H9 (cell line): Measurements from ENCODE around the gene STXBP5L. TPM values are rescaled to one million over a fixed set of nuclear protein-coding genes. Genes with fewer than 3 reads are reported as not detected.

Source experiments
- DNase-seq: peaks from one replicate; pipeline ENCODE4 v3.0.0-alpha.2; 2017
- H2AFZ ChIP-seq: one replicate; pipeline ENCODE4 v1.6.1; 2013; ENCODE audit warnings: mild to moderate bottlenecking, low read length, control low read depth, moderate library complexity
- H2AK5ac ChIP-seq: 2 replicates; pipeline ENCODE4 v1.6.1; 2013; ENCODE audit warnings: low read length, control low read depth, mixed read lengths; ENCODE audit not compliant: insufficient read length
- H2BK120ac ChIP-seq: one replicate; pipeline ENCODE4 v1.6.1; 2013; ENCODE audit warnings: low read depth, mild to moderate bottlenecking, low read length, control low read depth, inconsistent platforms; ENCODE audit not compliant: poor library complexity, severe bottlenecking
- H2BK12ac ChIP-seq: 2 replicates; pipeline ENCODE4 v1.6.1; 2013; ENCODE audit warnings: low read length, control low read depth, mixed read lengths, low read depth; ENCODE audit not compliant: insufficient read length
- H2BK15ac ChIP-seq: 2 replicates; pipeline ENCODE4 v1.6.1; 2013; ENCODE audit warnings: low read depth, low read length, control low read depth
- H2BK20ac ChIP-seq: one replicate; pipeline ENCODE4 v1.6.1; 2013; ENCODE audit warnings: low read depth, mild to moderate bottlenecking, low read length, control low read depth, inconsistent platforms; ENCODE audit not compliant: poor library complexity, severe bottlenecking
- H2BK5ac ChIP-seq: 2 replicates; pipeline ENCODE4 v1.6.1; 2013; ENCODE audit warnings: low read length, control low read depth, mixed read lengths; ENCODE audit not compliant: insufficient read length
- H3K14ac ChIP-seq: 2 replicates; pipeline ENCODE4 v1.6.1; 2013; ENCODE audit warnings: low read length, control low read depth; ENCODE audit not compliant: insufficient read depth
- H3K18ac ChIP-seq: 2 replicates; pipeline ENCODE4 v1.6.1; 2013; ENCODE audit warnings: low read depth, mild to moderate bottlenecking, mixed read lengths, low read length, control low read depth; ENCODE audit not compliant: insufficient read length
- H3K23ac ChIP-seq: 2 replicates; pipeline ENCODE4 v1.6.1; 2013; ENCODE audit warnings: low read length, control low read depth, mixed read lengths, low read depth; ENCODE audit not compliant: insufficient read length
- H3K23me2 ChIP-seq: 2 replicates; pipeline ENCODE4 v1.6.1; 2013; ENCODE audit warnings: low read depth, mild to moderate bottlenecking, mixed read lengths, low read length, control low read depth; ENCODE audit not compliant: insufficient read length, poor library complexity, severe bottlenecking
- H3K27ac ChIP-seq: 2 replicates; pipeline ENCODE4 v1.5.1; 2013; ENCODE audit warnings: low read length, control low read depth, mixed read lengths, low read depth; ENCODE audit not compliant: insufficient read length
- H3K27me3 ChIP-seq: 2 replicates; pipeline ENCODE4 v1.6.1; 2013; ENCODE audit warnings: low read length, control low read depth, inconsistent platforms; ENCODE audit not compliant: insufficient read depth
- H3K4ac ChIP-seq: 2 replicates; pipeline ENCODE4 v1.6.1; 2013; ENCODE audit warnings: low read depth, mild to moderate bottlenecking, control low read depth, inconsistent platforms, low read length, moderate library complexity
- H3K4me1 ChIP-seq: 2 replicates; pipeline ENCODE4 v1.6.1; 2013; ENCODE audit warnings: low read length, control low read depth, inconsistent platforms; ENCODE audit not compliant: insufficient read depth
- H3K4me2 ChIP-seq: 2 replicates; pipeline ENCODE4 v1.6.1; 2013; ENCODE audit warnings: low read length, control low read depth, mixed read lengths; ENCODE audit not compliant: insufficient read length, insufficient read depth
- H3K56ac ChIP-seq: 2 replicates; pipeline ENCODE4 v1.6.1; 2013; ENCODE audit warnings: low read depth, mild to moderate bottlenecking, mixed read lengths, low read length, control low read depth; ENCODE audit not compliant: insufficient read length
- H3K79me1 ChIP-seq: 2 replicates; pipeline ENCODE4 v1.6.1; 2013; ENCODE audit warnings: low read depth, mild to moderate bottlenecking, moderate library complexity, low read length, control low read depth, inconsistent platforms; ENCODE audit not compliant: insufficient read depth, poor library complexity, severe bottlenecking
- H3K79me2 ChIP-seq: 2 replicates; pipeline ENCODE4 v1.6.1; 2013; ENCODE audit warnings: low read length, control low read depth, inconsistent platforms; ENCODE audit not compliant: insufficient read depth
- H3K9ac ChIP-seq: 2 replicates; pipeline ENCODE4 v1.6.1; 2013; ENCODE audit warnings: low read length, control low read depth, mixed read lengths; ENCODE audit not compliant: insufficient read length; ENCODE audit errors: extremely low read depth
- H3K9me3 ChIP-seq: one replicate; pipeline ENCODE4 v1.6.1; 2013; ENCODE audit warnings: low read depth, low read length, inconsistent platforms; ENCODE audit not compliant: control insufficient read depth
- H3T11ph ChIP-seq: one replicate; pipeline ENCODE4 v1.6.1; 2013; ENCODE audit warnings: mild to moderate bottlenecking, low read length, control low read depth, inconsistent platforms
- H4K20me1 ChIP-seq: one replicate; pipeline ENCODE4 v1.6.1; 2013; ENCODE audit not compliant: control insufficient read depth, insufficient read length, insufficient read depth
- H4K5ac ChIP-seq: 2 replicates; pipeline ENCODE4 v1.6.1; 2013; ENCODE audit warnings: low read depth, mild to moderate bottlenecking, mixed read lengths, low read length, control low read depth; ENCODE audit not compliant: insufficient read length
- H4K8ac ChIP-seq: replicated peaks from 2 replicates; pipeline ENCODE4 v1.6.1; 2013; ENCODE audit warnings: low read length, control low read depth, mixed read lengths, low read depth; ENCODE audit not compliant: insufficient read length
- H4K91ac ChIP-seq: 2 replicates; pipeline ENCODE4 v1.6.1; 2013; ENCODE audit warnings: low read depth, mild to moderate bottlenecking, moderate library complexity, mixed read lengths, low read length, control low read depth; ENCODE audit not compliant: insufficient read length
- H3K27ac Mint-ChIP-seq, 3 experiments: 2 replicates in 2 of 3; 3 replicates in 1 of 3; pipeline ENCODE4 v1.8.0; 2020 to 2021; ENCODE audit warnings: mixed read lengths in 3 of 3, mild to moderate bottlenecking in 1 of 3, moderate library complexity in 1 of 3
- H3K27me3 Mint-ChIP-seq: 2 replicates; pipeline ENCODE4 v1.8.0; 2021; ENCODE audit warnings: low read depth, mild to moderate bottlenecking, moderate library complexity, mixed read lengths
- H3K36me3 Mint-ChIP-seq, 3 experiments: 2 replicates in 2 of 3; 3 replicates in 1 of 3; pipeline ENCODE4 v1.8.0; 2020 to 2021; ENCODE audit warnings: low read depth in 3 of 3, mixed read lengths in 3 of 3; ENCODE audit not compliant: insufficient read depth in 1 of 3
- H3K4me1 Mint-ChIP-seq, 2 experiments: 2 replicates each; pipeline ENCODE4 v1.8.0; 2020; ENCODE audit warnings: mixed read lengths in 2 of 2
- H3K4me3 Mint-ChIP-seq, 2 experiments: 2 replicates in 1 of 2; 3 replicates in 1 of 2; pipeline ENCODE4 v1.8.0; 2020 to 2021; ENCODE audit warnings: mild to moderate bottlenecking in 2 of 2, mixed read lengths in 2 of 2, moderate library complexity in 1 of 2
- H3K9me3 Mint-ChIP-seq, 2 experiments: 2 replicates in 1 of 2; 3 replicates in 1 of 2; pipeline ENCODE4 v1.8.0; 2020; ENCODE audit warnings: mild to moderate bottlenecking in 2 of 2, mixed read lengths in 2 of 2, moderate library complexity in 1 of 2
- WGBS: extraction: QIAGEN DNeasy Blood & Tissue Kit; methylation state at CpG from one replicate; pipeline ENCODE4 v1.1.7; 2013; ENCODE audit warnings: missing lambda C conversion rate, low lambda C conversion rate, mixed read lengths; ENCODE audit not compliant: insufficient read length; ENCODE audit errors: extremely low coverage; 5-methylcytosine and 5-hydroxymethylcytosine counted together
- total RNA-seq: library from RNA; stranded (reverse); gene quantifications from 2 replicates; pipeline ENCODE4 v1.2.1, GENCODE V29; 2021
- TF ChIP-seq, protein P1 (sequence below): fragments of 200-600 bp; sonication (generic); conservative IDR thresholded peaks from 3 replicates; pipeline ENCODE4 v1.8.0; 2021; ENCODE audit warnings: antibody characterized with exemption, mild to moderate bottlenecking

STXBP5L gene
- total RNA-seq, 1 experiment from 2014 or later, result 4.7 TPM

DNA sequence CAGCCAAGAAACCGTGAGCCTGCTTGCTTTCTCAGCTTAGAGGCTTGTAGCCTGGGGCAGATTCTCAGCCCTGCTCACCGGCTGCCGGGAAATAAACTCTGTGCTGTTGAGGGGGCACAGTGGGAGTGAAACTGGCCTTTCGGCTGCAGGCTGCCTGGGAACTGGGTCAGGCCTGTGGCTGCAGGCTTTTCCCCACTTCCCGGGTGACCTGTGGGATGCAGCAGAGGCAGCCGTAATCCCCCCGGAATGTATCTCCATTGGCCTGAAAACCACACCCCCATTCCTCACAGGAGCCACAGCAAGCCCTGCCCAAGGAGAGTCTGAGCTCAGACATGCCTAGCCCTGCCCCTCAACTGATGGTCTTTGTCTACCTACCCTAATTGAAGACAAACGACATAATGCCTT, 110.9 kb downstream of the STXBP5L start:
- no peak overlapping the region for H3K27ac ChIP-seq
- H3K23ac ChIP-seq, result no peak overlapping the region
- H3K4me1 ChIP-seq, result no peaks in the 10 kb centered on the region
- H2BK15ac ChIP-seq, result no peak overlapping the region
- no peak overlapping the region for H3K4me2 ChIP-seq
- H3T11ph ChIP-seq, result no peak overlapping the region
- no peak overlapping the region for H3K56ac ChIP-seq
- H2BK120ac ChIP-seq, result no peak overlapping the region
- no peaks in the 10 kb centered on the region for H4K20me1 ChIP-seq
- no peak overlapping the region for H3K18ac ChIP-seq
- no peak overlapping the region for H3K14ac ChIP-seq
- H3K27me3 Mint-ChIP-seq, result no peaks in the 10 kb centered on the region; the same call in 1 of the 2 replicates
- H4K5ac ChIP-seq, result no peak overlapping the region
- H3K9me3 ChIP-seq, result no peaks in the 10 kb centered on the region
- WGBS, result no CpG with 5 or more reads among the region's 8 CpGs
- H3K79me1 ChIP-seq, result no peaks in the 10 kb centered on the region
- no peak overlapping the region for H2AK5ac ChIP-seq
- no peak overlapping the region for H3K4ac ChIP-seq
- H3K9me3 Mint-ChIP-seq, result peaks cover 3 to 11% of the 10 kb centered on the region in 2 experiments; a peak in 4 of 5 replicates
- no peak overlapping the region for H3K4me3 Mint-ChIP-seq
- no peak overlapping the region for H2BK20ac ChIP-seq
- no peak overlapping the region for H2AFZ ChIP-seq
- H4K8ac ChIP-seq, result no peak overlapping the region
- H3K27ac Mint-ChIP-seq, result no peak overlapping the region; a peak in 2 of 7 replicates
- no peak overlapping the region for H3K9ac ChIP-seq
- no peak overlapping the region for H4K91ac ChIP-seq
- no peaks in the 10 kb centered on the region for H3K23me2 ChIP-seq
- TF ChIP-seq, protein P1, sequence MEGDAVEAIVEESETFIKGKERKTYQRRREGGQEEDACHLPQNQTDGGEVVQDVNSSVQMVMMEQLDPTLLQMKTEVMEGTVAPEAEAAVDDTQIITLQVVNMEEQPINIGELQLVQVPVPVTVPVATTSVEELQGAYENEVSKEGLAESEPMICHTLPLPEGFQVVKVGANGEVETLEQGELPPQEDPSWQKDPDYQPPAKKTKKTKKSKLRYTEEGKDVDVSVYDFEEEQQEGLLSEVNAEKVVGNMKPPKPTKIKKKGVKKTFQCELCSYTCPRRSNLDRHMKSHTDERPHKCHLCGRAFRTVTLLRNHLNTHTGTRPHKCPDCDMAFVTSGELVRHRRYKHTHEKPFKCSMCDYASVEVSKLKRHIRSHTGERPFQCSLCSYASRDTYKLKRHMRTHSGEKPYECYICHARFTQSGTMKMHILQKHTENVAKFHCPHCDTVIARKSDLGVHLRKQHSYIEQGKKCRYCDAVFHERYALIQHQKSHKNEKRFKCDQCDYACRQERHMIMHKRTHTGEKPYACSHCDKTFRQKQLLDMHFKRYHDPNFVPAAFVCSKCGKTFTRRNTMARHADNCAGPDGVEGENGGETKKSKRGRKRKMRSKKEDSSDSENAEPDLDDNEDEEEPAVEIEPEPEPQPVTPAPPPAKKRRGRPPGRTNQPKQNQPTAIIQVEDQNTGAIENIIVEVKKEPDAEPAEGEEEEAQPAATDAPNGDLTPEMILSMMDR, result no peak
- H2BK5ac ChIP-seq, result no peak overlapping the region
- H3K36me3 Mint-ChIP-seq, result peaks cover 6 to 13% (median 7%) of the 10 kb centered on the region in 3 experiments
- no peaks in the 10 kb centered on the region for H3K27me3 ChIP-seq
- H3K79me2 ChIP-seq, result no peaks in the 10 kb centered on the region
- H3K4me1 Mint-ChIP-seq, result no peaks in the 10 kb centered on the region; a peak in 1 of 4 replicates
- DNase-seq, result peak; percentile 31
- no peak overlapping the region for H2BK12ac ChIP-seq
